22Rv1 (cell line): Measurements from ENCODE around the gene UBE3C.

Experiments
- CTCF ChIP-seq: fragments of 450-650 bp; IDR thresholded peaks from 2 replicates; pipeline ENCODE4 v1.5.1; 2017; ENCODE audit warnings: mild to moderate bottlenecking
- ZFX ChIP-seq: fragments of 450-650 bp; IDR thresholded peaks from 2 replicates; pipeline ENCODE4 v1.6.1; 2017; ENCODE audit warnings: antibody characterized with exemption, borderline replicate concordance

DNA sequence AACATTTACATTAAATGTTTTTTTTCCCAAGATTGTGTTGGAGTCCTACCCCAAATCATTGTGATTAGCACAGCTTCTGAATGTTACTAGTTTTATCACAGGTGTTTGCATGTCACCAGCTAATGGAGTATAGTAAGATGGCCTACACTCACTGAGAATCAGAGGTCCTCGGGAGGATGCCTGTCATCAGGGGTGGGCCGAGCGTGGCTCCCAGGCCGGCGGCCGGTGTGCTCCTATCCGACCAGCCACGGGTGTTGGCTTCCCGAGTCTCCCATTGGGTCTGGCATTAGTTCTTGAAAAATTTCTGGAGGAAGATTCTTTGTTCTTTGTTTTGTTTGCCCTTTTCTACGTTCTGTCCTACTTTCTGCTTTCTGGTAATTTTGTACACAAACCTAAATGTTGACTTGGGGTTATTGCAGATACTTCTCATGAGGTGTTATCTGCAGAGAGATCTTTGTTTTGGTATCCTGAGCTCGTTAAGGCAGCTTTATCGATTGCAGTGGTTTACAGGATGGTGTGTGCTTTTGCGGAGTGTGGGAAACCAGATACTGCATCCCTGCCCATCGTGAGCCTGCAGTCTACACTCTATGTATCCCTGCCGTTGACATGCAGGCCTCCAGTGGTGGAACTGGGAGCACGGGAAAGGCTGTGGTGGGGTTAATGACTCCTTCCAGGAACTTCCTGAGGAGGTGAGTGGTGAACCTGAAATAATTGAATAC is 130.8 kb downstream of the UBE3C start:
- no peak for TF ChIP-seq CTCF
- no peak for TF ChIP-seq ZFX
